GM12801 (cell line): Measurements from ENCODE around the gene COL23A1.

Experiments
- TF ChIP-seq, protein P1 (sequence below): IDR thresholded peaks from one replicate; pipeline ENCODE4 v1.5.1; 2011; ENCODE audit warnings: control low read depth; ENCODE audit not compliant: insufficient read length; ENCODE audit errors: extremely low read depth

Gene COL23A1

DNA sequence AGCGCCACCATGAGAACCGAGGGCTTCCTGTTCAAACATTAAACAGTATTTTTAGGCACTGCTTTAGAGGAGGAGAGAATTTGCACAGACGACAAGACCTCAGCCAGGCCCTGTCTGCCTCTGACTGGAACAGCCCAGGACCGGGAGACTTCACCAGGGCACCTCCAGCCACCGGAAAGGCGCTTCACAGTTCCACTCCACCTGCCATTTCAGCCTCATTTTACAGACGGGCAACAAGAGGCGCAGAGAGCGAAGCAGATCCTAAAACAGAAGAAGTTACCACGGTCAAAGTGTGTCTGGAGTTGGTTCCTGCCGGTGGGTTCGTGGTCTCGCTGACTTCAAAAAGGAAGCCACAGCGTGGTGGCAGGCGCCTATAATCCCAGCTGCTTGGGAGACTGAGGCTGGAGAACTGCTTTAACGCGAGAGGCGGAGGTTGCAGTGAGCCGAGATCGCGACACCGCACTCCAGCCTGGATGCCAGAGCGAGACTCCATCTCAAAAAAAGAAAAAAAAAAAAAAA lies 28.4 kb downstream of the COL23A1 start:
- TF ChIP-seq, protein P1, sequence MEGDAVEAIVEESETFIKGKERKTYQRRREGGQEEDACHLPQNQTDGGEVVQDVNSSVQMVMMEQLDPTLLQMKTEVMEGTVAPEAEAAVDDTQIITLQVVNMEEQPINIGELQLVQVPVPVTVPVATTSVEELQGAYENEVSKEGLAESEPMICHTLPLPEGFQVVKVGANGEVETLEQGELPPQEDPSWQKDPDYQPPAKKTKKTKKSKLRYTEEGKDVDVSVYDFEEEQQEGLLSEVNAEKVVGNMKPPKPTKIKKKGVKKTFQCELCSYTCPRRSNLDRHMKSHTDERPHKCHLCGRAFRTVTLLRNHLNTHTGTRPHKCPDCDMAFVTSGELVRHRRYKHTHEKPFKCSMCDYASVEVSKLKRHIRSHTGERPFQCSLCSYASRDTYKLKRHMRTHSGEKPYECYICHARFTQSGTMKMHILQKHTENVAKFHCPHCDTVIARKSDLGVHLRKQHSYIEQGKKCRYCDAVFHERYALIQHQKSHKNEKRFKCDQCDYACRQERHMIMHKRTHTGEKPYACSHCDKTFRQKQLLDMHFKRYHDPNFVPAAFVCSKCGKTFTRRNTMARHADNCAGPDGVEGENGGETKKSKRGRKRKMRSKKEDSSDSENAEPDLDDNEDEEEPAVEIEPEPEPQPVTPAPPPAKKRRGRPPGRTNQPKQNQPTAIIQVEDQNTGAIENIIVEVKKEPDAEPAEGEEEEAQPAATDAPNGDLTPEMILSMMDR, result no peak

DNA sequence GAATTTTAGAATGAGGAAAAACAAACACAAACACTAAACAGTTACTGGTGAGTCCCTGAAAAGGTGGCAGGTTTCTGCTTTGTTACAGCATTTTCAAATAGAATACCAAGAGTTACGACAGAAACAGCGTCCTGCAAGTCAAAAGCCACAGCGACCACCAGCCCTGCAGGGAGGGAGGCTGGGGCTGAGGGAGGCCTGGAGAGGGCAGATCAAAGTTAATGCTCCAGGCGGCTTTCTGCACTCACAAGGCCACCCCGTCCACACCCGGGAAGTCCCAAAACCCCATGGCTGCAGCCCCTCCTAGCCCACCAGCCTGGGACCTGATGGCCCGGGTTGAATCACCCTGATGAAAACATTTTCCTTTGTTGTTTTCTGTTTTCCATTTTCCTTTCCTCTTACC lies 29.3 kb downstream of the COL23A1 start:
- TF ChIP-seq, protein P1, result no peak

DNA sequence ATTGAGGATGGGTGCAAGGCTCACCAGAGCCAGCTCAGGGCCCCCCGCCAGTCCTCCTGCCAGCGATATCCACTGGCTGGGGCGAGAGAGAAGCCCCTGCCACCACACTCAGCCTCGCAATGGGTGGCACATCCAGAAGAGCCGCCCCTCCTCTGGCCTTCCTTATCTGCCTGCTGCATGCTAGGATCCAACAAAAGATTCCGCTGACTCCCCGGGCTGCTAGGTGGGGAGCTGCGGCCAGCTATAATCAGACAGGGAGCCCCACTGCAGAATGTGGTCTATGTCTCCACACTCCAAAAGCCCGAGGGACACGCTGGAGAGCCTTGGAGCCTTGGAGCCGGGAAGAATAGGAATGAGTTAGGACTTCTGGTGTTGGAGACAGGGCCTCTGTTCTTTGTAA lies 32.8 kb downstream of the COL23A1 start:
- TF ChIP-seq, protein P1, result no peak

DNA sequence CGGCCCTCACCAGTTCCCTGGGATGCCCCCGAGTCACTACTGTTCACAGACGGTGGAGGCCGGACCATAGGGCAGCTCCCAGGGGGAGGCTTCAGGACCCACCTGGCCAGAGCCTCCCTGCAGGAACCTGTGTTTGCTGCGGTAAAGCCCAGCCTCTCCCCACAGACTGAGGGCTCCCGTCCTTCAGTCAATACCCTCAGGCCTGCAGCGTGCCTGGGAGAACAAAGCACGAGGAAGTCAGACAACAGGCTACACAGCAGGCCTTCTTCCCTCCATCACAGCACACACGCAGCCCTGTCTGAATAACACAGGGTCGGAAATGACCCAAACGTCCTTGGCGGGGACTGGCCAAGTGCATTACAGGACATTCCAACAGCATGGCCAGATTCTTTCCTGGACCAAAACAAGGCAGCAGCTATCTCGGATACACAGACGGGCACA lies 34.4 kb downstream of the COL23A1 start:
- TF ChIP-seq, protein P1, result no peak

DNA sequence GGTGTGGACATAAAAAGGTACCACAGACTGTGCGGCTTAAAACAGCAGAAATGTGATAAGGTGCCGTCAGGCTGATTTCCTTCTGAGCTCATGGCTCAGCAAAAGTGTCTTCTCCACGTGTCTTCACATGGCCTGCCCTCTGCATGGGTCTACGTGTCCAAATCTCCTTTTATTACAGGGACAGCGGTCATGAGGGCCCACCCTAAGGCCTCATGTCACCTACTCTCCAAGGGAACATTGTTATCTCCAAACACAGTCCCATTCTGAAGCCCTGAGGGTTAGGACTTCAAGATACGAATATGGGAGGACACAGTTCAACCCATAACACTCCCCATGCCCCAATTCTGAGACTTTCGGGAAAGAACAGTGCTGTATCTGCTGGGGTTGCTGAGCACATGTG lies 35.2 kb downstream of the COL23A1 start:
- TF ChIP-seq, protein P1, result no peak

DNA sequence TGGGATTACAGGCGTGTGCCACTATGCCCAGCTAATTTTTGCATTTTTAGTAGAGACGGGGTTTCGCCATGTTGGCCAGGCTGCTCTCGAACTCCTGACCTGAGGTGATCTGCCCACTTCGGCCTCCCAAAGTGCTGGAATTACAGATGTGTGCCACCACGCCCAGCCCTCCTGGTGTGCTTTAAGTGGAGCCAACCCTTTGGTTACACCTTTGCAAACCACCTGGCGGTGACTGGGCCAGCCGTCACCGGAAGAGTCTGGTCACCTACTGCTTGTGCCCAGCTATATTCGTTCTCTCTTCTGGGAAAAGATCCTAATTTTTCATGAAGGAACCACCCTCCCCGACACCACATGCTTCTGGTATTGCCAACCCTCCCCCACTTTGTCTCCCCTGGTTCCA lies 35.9 kb downstream of the COL23A1 start:
- TF ChIP-seq, protein P1, result no peak

DNA sequence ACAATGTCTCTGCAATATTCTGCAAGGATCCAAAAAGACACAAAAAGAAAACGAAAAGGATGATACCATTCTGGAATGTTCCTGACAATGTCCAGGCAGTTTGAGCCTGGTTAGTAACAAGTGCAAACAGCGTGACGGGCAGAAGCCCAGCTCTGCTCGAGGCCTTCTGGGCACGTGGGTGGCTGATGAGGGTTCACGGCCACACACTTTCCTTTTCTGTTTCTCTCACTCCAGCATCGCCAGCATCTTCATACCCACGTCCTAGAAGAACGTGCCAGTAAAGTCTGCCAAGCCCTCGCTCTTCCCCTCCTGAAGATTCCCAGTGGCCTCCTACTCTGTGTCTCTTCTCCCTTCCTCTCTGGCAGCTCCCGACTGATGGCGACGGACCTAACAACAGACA lies 36.7 kb downstream of the COL23A1 start:
- TF ChIP-seq, protein P1, result no peak

DNA sequence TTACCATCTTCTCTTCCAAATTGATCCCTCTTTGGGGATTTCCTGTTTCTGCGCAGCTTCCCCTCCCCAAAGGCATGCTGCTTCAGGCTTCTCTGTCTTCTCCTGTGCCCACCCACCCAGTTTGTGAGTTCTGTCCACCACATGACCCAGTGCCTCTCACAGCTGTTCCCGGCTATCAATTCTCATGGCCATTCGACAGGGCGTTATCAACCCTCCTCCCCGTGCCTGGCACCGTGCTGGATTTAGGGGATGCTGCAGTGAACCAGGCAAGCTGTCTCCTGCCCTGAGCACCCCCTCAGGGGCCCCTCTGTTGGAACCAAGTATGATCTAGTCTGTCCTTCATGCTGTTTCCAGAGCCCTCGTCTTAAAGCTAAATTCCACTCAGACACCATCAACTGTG lies 38.7 kb downstream of the COL23A1 start:
- TF ChIP-seq, protein P1, result no peak
